OCI-LY7 (cell line): ENCODE measurements around the gene SLC52A3. TPM values are rescaled to one million over a fixed set of nuclear protein-coding genes. Genes with fewer than 3 reads are reported as not detected.

Source experiments
- BruUV-seq: library from RNA; stranded (reverse); fragments of 400-500 nt; replicated peaks from 2 replicates; lab custom pipeline; 2021; lab: Mats Ljungman, UMichigan
- CTCF ChIA-PET: fragments of 300-600 bp; sonication (Branson Sonifier 250); formaldehyde crosslinking; loops from one replicate; lab custom pipeline; 2022; ENCODE audit warnings: antibody characterized with exemption; ENCODE audit not compliant: unreplicated experiment; lab: Charles Lee
- POLR2A ChIA-PET: fragments of 300-600 bp; sonication (Branson Sonifier 250); formaldehyde crosslinking; loops from one replicate; lab custom pipeline; 2022; ENCODE audit warnings: antibody characterized with exemption; lab: Charles Lee
- DNase-seq: peaks from one replicate; pipeline ENCODE4 v3.0.0-alpha.2; 2015; ENCODE audit warnings: low spot score
- H2AFZ ChIP-seq: fragments of 200-600 bp; sonication (generic), shearing (Covaris generic); 2 replicates; pipeline ENCODE4 v1.6.1; 2014; ENCODE audit warnings: mild to moderate bottlenecking, antibody characterized with exemption, low read length, moderate library complexity
- H3K27ac ChIP-seq: fragments of 200-600 bp; sonication (generic); 2 replicates; pipeline ENCODE4 v1.5.1; 2014; ENCODE audit warnings: mixed run types, low read depth, mild to moderate bottlenecking, moderate library complexity, low read length, inconsistent platforms; ENCODE audit not compliant: poor library complexity, severe bottlenecking
- H3K36me3 ChIP-seq: fragments of 200-600 bp; sonication (generic); 2 replicates; pipeline ENCODE4 v1.6.1; 2014; ENCODE audit warnings: mild to moderate bottlenecking, antibody characterized with exemption, low read length, moderate library complexity, mixed read lengths; ENCODE audit not compliant: insufficient read depth
- H3K4me1 ChIP-seq: fragments of 200-600 bp; sonication (generic); 2 replicates; pipeline ENCODE4 v1.5.1; 2014; ENCODE audit warnings: mild to moderate bottlenecking, low read length; ENCODE audit not compliant: insufficient read depth, poor library complexity, severe bottlenecking
- H3K4me2 ChIP-seq: fragments of 200-600 bp; sonication (generic); 2 replicates; pipeline ENCODE4 v1.6.1; 2014; ENCODE audit warnings: mild to moderate bottlenecking, low read length
- H3K4me3 ChIP-seq: fragments of 200-600 bp; sonication (generic); 2 replicates; pipeline ENCODE4 v1.5.1; 2014; ENCODE audit warnings: mild to moderate bottlenecking, low read depth, low read length; ENCODE audit not compliant: poor library complexity, severe bottlenecking
- H3K79me2 ChIP-seq: fragments of 200-600 bp; sonication (generic); 2 replicates; pipeline ENCODE4 v1.6.1; 2016; ENCODE audit warnings: low read depth, mild to moderate bottlenecking, low read length, moderate library complexity, mixed read lengths; ENCODE audit not compliant: insufficient read depth
- H3K9me2 ChIP-seq: fragments of 200-600 bp; sonication (generic); 2 replicates; pipeline ENCODE4 v1.6.1; 2016; ENCODE audit warnings: mild to moderate bottlenecking, low read length, mixed read lengths; ENCODE audit not compliant: insufficient read depth
- H3K9me3 ChIP-seq: fragments of 200-600 bp; sonication (generic); 2 replicates; pipeline ENCODE4 v1.6.1; 2014; ENCODE audit warnings: mild to moderate bottlenecking, mixed run types, low read length, mixed read lengths
- H4K20me1 ChIP-seq: fragments of 200-600 bp; sonication (generic); 2 replicates; pipeline ENCODE4 v1.6.1; 2014; ENCODE audit warnings: mild to moderate bottlenecking, antibody characterized with exemption, low read length, moderate library complexity, mixed read lengths; ENCODE audit not compliant: insufficient read depth
- EZH2phosphoT487 ChIP-seq: fragments of 200-600 bp; sonication (generic); IDR thresholded peaks from 2 replicates; pipeline ENCODE4 v1.6.1; 2018; ENCODE audit warnings: low read depth, borderline replicate concordance, mild to moderate bottlenecking, mixed run types, antibody characterized with exemption, low read length, moderate library complexity, mixed read lengths
- intact Hi-C: fragments of 100-400 bp; cut with micrococcal nuclease; formaldehyde crosslinking; loops from one replicate; pipeline ENCODE4 v1.10.0; 2022; ENCODE audit not compliant: unreplicated experiment
- total RNA-seq, 2 experiments: library from RNA; depleted of rRNA in 1 of 2; stranded (reverse); fragments of >200 nt in 1 of 2; shearing (Covaris generic) in 1 of 2; gene quantifications; 2 replicates each; pipeline ENCODE4 v1.2.3, GENCODE V29; 2014 to 2022
- TF ChIP-seq, protein P1 (sequence below): fragments of 200-600 bp; sonication (generic); conservative IDR thresholded peaks from 2 replicates; pipeline ENCODE4 v1.5.1; 2014; ENCODE audit warnings: mild to moderate bottlenecking, antibody characterized with exemption, low read length, moderate library complexity, mixed read lengths

Gene SLC52A3
- total RNA-seq, 2 experiments from 2014 or later: not detected

- Histone ChIP-seq H3K4me2 (no peak overlapping the region), H3K79me2 (no peaks in the 10 kb centered on the region), H3K4me3 (no peak overlapping the region), H3K36me3 (no peaks in the 10 kb centered on the region), H3K4me1 (no peaks in the 10 kb centered on the region), H3K27ac (no peak overlapping the region), H2AFZ (no peak overlapping the region), H3K9me3 (no peaks in the 10 kb centered on the region), H4K20me1 (no peaks in the 10 kb centered on the region), H3K9me2 (no peaks in the 10 kb centered on the region)
- no peak for TF ChIP-seq EZH2phosphoT487
- TF ChIP-seq, protein P1, sequence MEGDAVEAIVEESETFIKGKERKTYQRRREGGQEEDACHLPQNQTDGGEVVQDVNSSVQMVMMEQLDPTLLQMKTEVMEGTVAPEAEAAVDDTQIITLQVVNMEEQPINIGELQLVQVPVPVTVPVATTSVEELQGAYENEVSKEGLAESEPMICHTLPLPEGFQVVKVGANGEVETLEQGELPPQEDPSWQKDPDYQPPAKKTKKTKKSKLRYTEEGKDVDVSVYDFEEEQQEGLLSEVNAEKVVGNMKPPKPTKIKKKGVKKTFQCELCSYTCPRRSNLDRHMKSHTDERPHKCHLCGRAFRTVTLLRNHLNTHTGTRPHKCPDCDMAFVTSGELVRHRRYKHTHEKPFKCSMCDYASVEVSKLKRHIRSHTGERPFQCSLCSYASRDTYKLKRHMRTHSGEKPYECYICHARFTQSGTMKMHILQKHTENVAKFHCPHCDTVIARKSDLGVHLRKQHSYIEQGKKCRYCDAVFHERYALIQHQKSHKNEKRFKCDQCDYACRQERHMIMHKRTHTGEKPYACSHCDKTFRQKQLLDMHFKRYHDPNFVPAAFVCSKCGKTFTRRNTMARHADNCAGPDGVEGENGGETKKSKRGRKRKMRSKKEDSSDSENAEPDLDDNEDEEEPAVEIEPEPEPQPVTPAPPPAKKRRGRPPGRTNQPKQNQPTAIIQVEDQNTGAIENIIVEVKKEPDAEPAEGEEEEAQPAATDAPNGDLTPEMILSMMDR: no peak
- CTCF ChIA-PET: no interaction called here
- DNase-seq: no peak
- BruUV-seq: no TSS peak
- POLR2A ChIA-PET: no interaction called here
- intact Hi-C loops: no loop called here
Observed at GRCh38 chr20:787825-788224, 19.5 kb upstream of the SLC52A3 start.

GRCh38 chr20:779771-780170 lies 11.5 kb upstream of the SLC52A3 start:
- no peak overlapping the region for H2AFZ ChIP-seq

GRCh38 chr20:776165-776564 lies 7.9 kb upstream of the SLC52A3 start:
- DNase-seq: no peak
- no TSS peak for BruUV-seq
- Histone ChIP-seq H2AFZ (no peak overlapping the region), H3K4me2 (no peak overlapping the region), H4K20me1 (no peaks in the 10 kb centered on the region), H3K9me3 (no peaks in the 10 kb centered on the region), H3K4me1 (no peaks in the 10 kb centered on the region), H3K27ac (no peak overlapping the region), H3K4me3 (no peak overlapping the region), H3K36me3 (no peaks in the 10 kb centered on the region), H3K9me2 (no peaks in the 10 kb centered on the region), H3K79me2 (no peaks in the 10 kb centered on the region)
- POLR2A ChIA-PET: no interaction called here
- CTCF ChIA-PET: no interaction called here
- TF ChIP-seq, protein P1: no peak
- no peak for TF ChIP-seq EZH2phosphoT487
- intact Hi-C loops: no loop called here

More at GRCh38 chr20:779771-780170, 11.5 kb upstream of the SLC52A3 start:
- no peaks in the 10 kb centered on the region for H3K9me2 ChIP-seq
- ChIA-PET POLR2A (no interaction called here), CTCF (no interaction called here)
- no peak overlapping the region for H3K4me2 ChIP-seq
- no peaks in the 10 kb centered on the region for H3K36me3 ChIP-seq
- H4K20me1 ChIP-seq: no peaks in the 10 kb centered on the region
- no TSS peak for BruUV-seq
- no peak overlapping the region for H3K27ac ChIP-seq
- TF ChIP-seq, protein P1: no peak
- TF ChIP-seq EZH2phosphoT487: no peak
- H3K79me2 ChIP-seq: no peaks in the 10 kb centered on the region
- no peaks in the 10 kb centered on the region for H3K4me1 ChIP-seq
- H3K9me3 ChIP-seq: no peaks in the 10 kb centered on the region
- H3K4me3 ChIP-seq: no peak overlapping the region
- DNase-seq: no peak
- intact Hi-C loops: no loop called here
